ENCODE data around the gene GLA.

GLA gene

GRCh38 chrX:101390664-101391525, 16.8 kb downstream of the GLA start, which contains the start of gene RPL36A:
Gene RPL36A, plus strand, starts transcription at chrX:101391011. Its CDS starts 33 bp downstream, at chrX:101391044.
- H3K4me1 Mint-ChIP-seq, result peaks cover 16% of the 10 kb centered on the region

GRCh38 chrX:101388604-101389003, 19.1 kb downstream of the GLA start:
- Mint-ChIP-seq H3K4me3 (no peak overlapping the region), H3K27ac (no peak overlapping the region), H3K9me3 (no peaks in the 10 kb centered on the region), H3K4me1 (peaks cover 22% of the 10 kb centered on the region), H3K36me3 (peaks cover 6% of the 10 kb centered on the region), H3K27me3 (no peaks in the 10 kb centered on the region)
- DNase-seq (ENCODE audit: low spot score in 2 of 2), result no peak
- ATAC-seq (ENCODE audit: low read depth), result no peak

More at GRCh38 chrX:101390664-101391525, 16.8 kb downstream of the GLA start, which contains the start of gene RPL36A:
- peak; percentile 76 for ATAC-seq (ENCODE audit: low read depth)
- Mint-ChIP-seq H3K4me3 (peak within 1 kb of the TSS; percentile 90), H3K27ac (peak within 1 kb of the TSS; percentile 92), H3K27me3 (no peaks in the 10 kb centered on the region), H3K9me3 (no peaks in the 10 kb centered on the region), H3K36me3 (peaks cover 9% of the 10 kb centered on the region)
- peak; percentile 52 to 63 for DNase-seq (ENCODE audit: low spot score in 2 of 2)

GRCh38 chrX:101386542-101386885, 21.2 kb downstream of the GLA start:
- no peak for ATAC-seq (ENCODE audit: low read depth)
- peak overlapping the region; percentile 98 for H3K4me3 Mint-ChIP-seq

GRCh38 chrX:101385795-101386541, 21.8 kb downstream of the GLA start, which contains the start of gene BTK:
Gene BTK, minus strand, starts transcription at chrX:101386191. Its CDS starts 10,907 bp downstream, at chrX:101375284.
- Mint-ChIP-seq H3K27me3 (no peaks in the 10 kb centered on the region), H3K36me3 (no peaks in the 10 kb centered on the region), H3K27ac (peak within 1 kb of the TSS; percentile 93), H3K9me3 (no peaks in the 10 kb centered on the region), H3K4me3 (peak within 1 kb of the TSS; percentile 98), H3K4me1 (peaks cover 16% of the 10 kb centered on the region)
- ATAC-seq (ENCODE audit: low read depth) (peak; percentile 67), DNase-seq (ENCODE audit: low spot score in 2 of 2) (peak; percentile 19 to 20)

More at GRCh38 chrX:101386542-101386885, 21.2 kb downstream of the GLA start:
- Mint-ChIP-seq H3K36me3 (no peaks in the 10 kb centered on the region), H3K4me1 (peaks cover 18% of the 10 kb centered on the region), H3K9me3 (no peaks in the 10 kb centered on the region), H3K27ac (peak overlapping the region; percentile 93), H3K27me3 (no peaks in the 10 kb centered on the region)
- no peak for DNase-seq (ENCODE audit: low spot score in 2 of 2)

GRCh38 chrX:101385026-101385684, 22.6 kb downstream of the GLA start:
- ATAC-seq (ENCODE audit: low read depth), result peak; percentile 3
- Mint-ChIP-seq H3K4me1 (peaks cover 16% of the 10 kb centered on the region), H3K4me3 (peak overlapping the region; percentile 98)

GRCh38 chrX:101383679-101384205, 24.0 kb downstream of the GLA start:
- peak overlapping the region; percentile 93 for H3K27ac Mint-ChIP-seq
- H3K27me3 Mint-ChIP-seq, result no peaks in the 10 kb centered on the region
- peaks cover 5% of the 10 kb centered on the region for H3K36me3 Mint-ChIP-seq
- no peaks in the 10 kb centered on the region for H3K9me3 Mint-ChIP-seq
- peak overlapping the region; percentile 98 for H3K4me3 Mint-ChIP-seq
- peak in 1 of 2 donors; percentile 7 for DNase-seq (ENCODE audit: low spot score in 2 of 2)
- peak; percentile 59 for ATAC-seq (ENCODE audit: low read depth)
- H3K4me1 Mint-ChIP-seq, result peaks cover 21% of the 10 kb centered on the region

More at GRCh38 chrX:101385026-101385684, 22.6 kb downstream of the GLA start:
- Mint-ChIP-seq H3K36me3 (no peaks in the 10 kb centered on the region), H3K27me3 (no peaks in the 10 kb centered on the region), H3K27ac (peak overlapping the region; percentile 93), H3K9me3 (no peaks in the 10 kb centered on the region)
- no peak for DNase-seq (ENCODE audit: low spot score in 2 of 2)

- H3K4me1 Mint-ChIP-seq, result peaks cover 18% of the 10 kb centered on the region
Measured at GRCh38 chrX:101377547-101377946, 30.2 kb downstream of the GLA start.

GRCh38 chrX:101370888-101371504, 36.7 kb downstream of the GLA start:
- H3K9me3 Mint-ChIP-seq, result no peaks in the 10 kb centered on the region
- peak overlapping the region; percentile 80 for H3K27ac Mint-ChIP-seq
- peaks cover 20% of the 10 kb centered on the region for H3K36me3 Mint-ChIP-seq
- no peak for DNase-seq (ENCODE audit: low spot score in 2 of 2)
- H3K27me3 Mint-ChIP-seq, result no peaks in the 10 kb centered on the region
- ATAC-seq (ENCODE audit: low read depth), result peak; percentile 85
- peak overlapping the region; percentile 74 for H3K4me3 Mint-ChIP-seq
- H3K4me1 Mint-ChIP-seq, result peaks cover 23% of the 10 kb centered on the region

More at GRCh38 chrX:101377547-101377946, 30.2 kb downstream of the GLA start:
- Mint-ChIP-seq H3K4me3 (peak overlapping the region; percentile 59), H3K27me3 (no peaks in the 10 kb centered on the region), H3K36me3 (peaks cover 17% of the 10 kb centered on the region), H3K9me3 (no peaks in the 10 kb centered on the region), H3K27ac (peak overlapping the region; percentile 94)
- DNase-seq (ENCODE audit: low spot score in 2 of 2) (no peak), ATAC-seq (ENCODE audit: low read depth) (peak; percentile 97)

GRCh38 chrX:101369687-101370086, 38.0 kb downstream of the GLA start:
- peak overlapping the region; percentile 88 for H3K27ac Mint-ChIP-seq
- H3K4me1 Mint-ChIP-seq, result peaks cover 18% of the 10 kb centered on the region
- no peaks in the 10 kb centered on the region for H3K27me3 Mint-ChIP-seq
- H3K36me3 Mint-ChIP-seq, result peaks cover 12% of the 10 kb centered on the region
- no peaks in the 10 kb centered on the region for H3K9me3 Mint-ChIP-seq
- DNase-seq (ENCODE audit: low spot score in 2 of 2) (no peak), ATAC-seq (ENCODE audit: low read depth) (no peak)
- peak overlapping the region; percentile 29 for H3K4me3 Mint-ChIP-seq

- Mint-ChIP-seq H3K4me3 (peak overlapping the region; percentile 52), H3K9me3 (no peaks in the 10 kb centered on the region), H3K27me3 (no peaks in the 10 kb centered on the region), H3K36me3 (peaks cover 12% of the 10 kb centered on the region), H3K27ac (peak overlapping the region; percentile 60), H3K4me1 (peaks cover 18% of the 10 kb centered on the region)
- DNase-seq (ENCODE audit: low spot score in 2 of 2), result no peak
- peak; percentile 56 for ATAC-seq (ENCODE audit: low read depth)
Measured at GRCh38 chrX:101368800-101369199, 38.9 kb downstream of the GLA start.

GRCh38 chrX:101365301-101365795, 42.4 kb downstream of the GLA start:
- Mint-ChIP-seq H3K27me3 (no peaks in the 10 kb centered on the region), H3K4me3 (no peak overlapping the region), H3K36me3 (peaks cover 11% of the 10 kb centered on the region), H3K9me3 (no peaks in the 10 kb centered on the region), H3K4me1 (peaks cover 8% of the 10 kb centered on the region), H3K27ac (no peak overlapping the region)
- DNase-seq (ENCODE audit: low spot score in 2 of 2) (no peak), ATAC-seq (ENCODE audit: low read depth) (no peak)

GRCh38 chrX:101362757-101363156, 45.0 kb downstream of the GLA start:
- Mint-ChIP-seq H3K4me1 (peaks cover 9% of the 10 kb centered on the region), H3K36me3 (peaks cover 11% of the 10 kb centered on the region), H3K4me3 (no peak overlapping the region), H3K27ac (no peak overlapping the region), H3K9me3 (no peaks in the 10 kb centered on the region), H3K27me3 (no peaks in the 10 kb centered on the region)
- DNase-seq (ENCODE audit: low spot score in 2 of 2) (no peak), ATAC-seq (ENCODE audit: low read depth) (no peak)

- ATAC-seq (ENCODE audit: low read depth), result no peak
- H3K9me3 Mint-ChIP-seq, result no peaks in the 10 kb centered on the region
- H3K4me3 Mint-ChIP-seq, result no peak overlapping the region
- H3K27me3 Mint-ChIP-seq, result no peaks in the 10 kb centered on the region
- H3K27ac Mint-ChIP-seq, result no peak overlapping the region
- H3K4me1 Mint-ChIP-seq, result peaks cover 11% of the 10 kb centered on the region
- DNase-seq (ENCODE audit: low spot score in 2 of 2), result no peak
- peaks cover 11% of the 10 kb centered on the region for H3K36me3 Mint-ChIP-seq
Measured at GRCh38 chrX:101362116-101362515, 45.6 kb downstream of the GLA start.
